Measurements from ENCODE around the gene SLC26A5.

Gene SLC26A5

DNA sequence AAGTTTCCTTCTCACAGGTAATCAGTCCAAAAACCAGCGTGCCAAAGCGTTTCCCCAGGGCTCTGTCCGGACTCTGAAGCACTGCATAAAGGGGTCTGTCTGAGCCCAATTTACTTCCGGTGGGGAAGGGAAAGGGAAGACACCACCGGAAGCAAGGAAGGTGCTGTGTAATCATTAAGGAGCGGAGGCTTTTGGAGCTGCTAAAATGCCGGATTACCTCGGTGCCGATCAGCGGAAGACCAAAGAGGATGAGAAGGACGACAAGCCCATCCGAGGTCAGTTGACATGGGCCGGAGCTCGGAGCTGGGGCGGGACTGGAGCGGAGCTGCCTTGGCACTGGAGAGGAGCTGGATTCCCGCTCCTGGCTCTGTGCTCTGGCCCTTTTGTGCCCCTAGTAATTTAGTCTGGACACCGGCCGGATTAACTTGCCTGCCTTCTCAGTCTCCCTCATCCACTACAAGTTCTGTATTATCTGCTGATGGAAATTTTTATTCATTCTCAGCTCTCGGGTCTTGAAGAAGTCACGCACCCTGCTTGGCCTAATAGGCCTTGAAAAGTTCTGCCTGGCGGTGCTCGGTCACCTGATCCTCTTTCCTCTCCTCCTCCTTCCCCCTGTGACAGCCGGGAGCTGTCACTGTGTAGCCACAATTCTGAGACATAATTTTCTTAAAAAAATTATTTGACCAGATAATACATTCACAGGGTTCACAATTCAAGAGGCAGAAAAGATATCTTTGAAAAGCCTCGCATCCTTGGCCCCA lies 98.3 kb downstream of the SLC26A5 start, which contains the start of gene PSMC2:
Gene PSMC2, plus strand, starts transcription at position 137 of the 761 bp plus-strand sequence. Its CDS starts 69 bp downstream, at position 206.
- TF ChIP-seq PAX5 (IDR thresholded peaks at IDR 0.05; ENCODE audit: insufficient read depth, low read length, severe bottlenecking): no peak
- peak; percentile 78 for TF ChIP-seq TAF1 (IDR thresholded peaks at IDR 0.05; ENCODE audit: low read depth, low read length)
- peak; percentile 85; the same call in 1 of the 2 replicates for TF ChIP-seq POU2F2 (IDR thresholded peaks at IDR 0.05; ENCODE audit: low read depth, low read length)
- no peak for TF ChIP-seq SPI1 (IDR thresholded peaks at IDR 0.05; ENCODE audit: low read depth, low read length)
- TF ChIP-seq POLR2A (IDR thresholded peaks at IDR 0.05; ENCODE audit: low read depth, low read length): peak; percentile 72
- TF ChIP-seq POLR2AphosphoS5 (IDR thresholded peaks at IDR 0.05; ENCODE audit: low read depth, low read length): peak; percentile 74; the same call in 1 of the 2 replicates
- DNase-seq (ENCODE audit: insufficient read length, low spot score) (peak; percentile 39), FAIRE-seq (peak; percentile 48)

- DNase-seq (ENCODE audit: insufficient read length, low spot score): no peak
- no peak for FAIRE-seq
Observed at GRCh38 chr7:103346396-103346795, 99.6 kb downstream of the SLC26A5 start.

GRCh38 chr7:103344453-103345149 lies 101.4 kb downstream of the SLC26A5 start, which contains the start of gene DNAJC2:
Gene DNAJC2 (minus strand): TSS chr7:103344767. CDS start chr7:103344622, 145 bp downstream.
- DNase-seq (ENCODE audit: insufficient read length, low spot score) (peak; percentile 71), FAIRE-seq (peak; percentile 78)
- TF ChIP-seq POLR2A (IDR thresholded peaks at IDR 0.05; ENCODE audit: low read depth, low read length) (peak; percentile 92), SPI1 (IDR thresholded peaks at IDR 0.05; ENCODE audit: low read depth, low read length) (no peak), TAF1 (IDR thresholded peaks at IDR 0.05; ENCODE audit: low read depth, low read length) (peak; percentile 89), POLR2AphosphoS5 (IDR thresholded peaks at IDR 0.05; ENCODE audit: low read depth, low read length) (peak; percentile 92), POU2F2 (IDR thresholded peaks at IDR 0.05; ENCODE audit: low read depth, low read length) (peak; percentile 84), PAX5 (IDR thresholded peaks at IDR 0.05; ENCODE audit: insufficient read depth, low read length, severe bottlenecking) (no peak)

More at GRCh38 chr7:103346396-103346795, 99.6 kb downstream of the SLC26A5 start:
- no peak for TF ChIP-seq PAX5 (IDR thresholded peaks at IDR 0.05; ENCODE audit: insufficient read depth, low read length, severe bottlenecking)
- TF ChIP-seq SPI1 (IDR thresholded peaks at IDR 0.05; ENCODE audit: low read depth, low read length): no peak
- no peak for TF ChIP-seq POU2F2 (IDR thresholded peaks at IDR 0.05; ENCODE audit: low read depth, low read length)
- no peak for TF ChIP-seq POLR2A (IDR thresholded peaks at IDR 0.05; ENCODE audit: low read depth, low read length)
- TF ChIP-seq TAF1 (IDR thresholded peaks at IDR 0.05; ENCODE audit: low read depth, low read length): no peak
- TF ChIP-seq POLR2AphosphoS5 (IDR thresholded peaks at IDR 0.05; ENCODE audit: low read depth, low read length): no peak

DNA sequence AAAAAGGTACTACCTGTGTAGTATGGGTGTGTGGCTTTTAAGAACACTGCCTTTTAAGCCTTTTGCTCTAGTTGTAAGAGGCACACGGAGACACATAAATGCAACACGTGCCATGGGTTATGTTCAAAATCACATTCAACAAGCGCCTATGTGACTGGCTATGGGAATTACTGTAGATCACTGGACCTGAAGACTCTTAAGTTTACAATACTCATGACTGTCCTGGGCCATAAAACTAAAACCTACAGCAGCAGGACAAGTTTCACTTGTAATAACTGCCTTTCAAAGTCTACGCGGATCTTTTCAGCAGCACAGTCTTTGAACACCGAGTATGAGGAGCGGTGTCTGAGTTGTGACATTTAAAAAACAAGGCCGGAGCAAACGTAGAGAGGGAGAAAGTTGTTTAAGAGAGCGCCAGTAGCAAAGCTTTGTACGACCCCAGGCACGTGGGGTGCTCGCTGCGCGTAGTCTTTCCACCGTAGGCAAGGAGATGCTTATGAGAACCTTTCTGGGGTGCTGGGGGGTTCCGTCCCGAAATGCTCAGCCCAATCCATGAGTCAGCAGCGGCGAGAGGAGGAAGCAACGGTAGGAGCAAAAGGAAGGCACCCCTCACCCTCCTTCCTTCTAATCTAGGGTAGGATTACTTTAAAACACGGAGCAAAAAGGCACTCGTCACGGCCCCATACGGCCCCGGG lies 102.1 kb downstream of the SLC26A5 start:
- TF ChIP-seq SPI1 (IDR thresholded peaks at IDR 0.05; ENCODE audit: low read depth, low read length): no peak
- no peak for TF ChIP-seq POU2F2 (IDR thresholded peaks at IDR 0.05; ENCODE audit: low read depth, low read length)
- no peak for TF ChIP-seq POLR2A (IDR thresholded peaks at IDR 0.05; ENCODE audit: low read depth, low read length)
- TF ChIP-seq POLR2AphosphoS5 (IDR thresholded peaks at IDR 0.05; ENCODE audit: low read depth, low read length): no peak
- TF ChIP-seq TAF1 (IDR thresholded peaks at IDR 0.05; ENCODE audit: low read depth, low read length): no peak
- no peak for TF ChIP-seq PAX5 (IDR thresholded peaks at IDR 0.05; ENCODE audit: insufficient read depth, low read length, severe bottlenecking)
- FAIRE-seq (peak; percentile 5), DNase-seq (ENCODE audit: insufficient read length, low spot score) (peak; percentile 15)

DNA sequence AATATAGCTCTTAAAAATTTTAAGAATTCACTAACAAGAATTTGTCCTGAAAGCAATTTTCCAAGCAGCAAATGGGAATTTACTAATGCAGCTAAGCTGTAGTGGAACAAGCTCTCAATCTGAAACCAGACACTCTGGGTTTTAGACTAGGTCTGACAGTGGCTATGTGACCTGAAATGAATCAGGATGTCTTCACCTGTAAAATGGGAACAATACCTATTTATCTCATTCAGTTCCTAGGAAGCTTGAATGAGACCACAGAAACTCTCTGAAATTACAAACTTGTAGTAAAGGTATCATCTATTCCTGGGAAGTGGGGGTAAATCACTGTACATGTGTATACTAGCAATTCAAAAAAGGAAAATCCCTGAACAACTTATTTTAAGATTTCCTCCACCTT lies 102.7 kb downstream of the SLC26A5 start:
- no peak for FAIRE-seq

GRCh38 chr7:103341466-103341865 lies 104.5 kb downstream of the SLC26A5 start:
- DNase-seq (ENCODE audit: insufficient read length, low spot score) (no peak), FAIRE-seq (no peak)
- TF ChIP-seq POLR2AphosphoS5 (IDR thresholded peaks at IDR 0.05; ENCODE audit: low read depth, low read length) (no peak), SPI1 (IDR thresholded peaks at IDR 0.05; ENCODE audit: low read depth, low read length) (no peak), POLR2A (IDR thresholded peaks at IDR 0.05; ENCODE audit: low read depth, low read length) (no peak), TAF1 (IDR thresholded peaks at IDR 0.05; ENCODE audit: low read depth, low read length) (no peak), POU2F2 (IDR thresholded peaks at IDR 0.05; ENCODE audit: low read depth, low read length) (no peak), PAX5 (IDR thresholded peaks at IDR 0.05; ENCODE audit: insufficient read depth, low read length, severe bottlenecking) (no peak)

More for the DNA sequence above, 102.7 kb downstream of the SLC26A5 start:
- no peak for TF ChIP-seq SPI1 (IDR thresholded peaks at IDR 0.05; ENCODE audit: low read depth, low read length)
- no peak for TF ChIP-seq POLR2A (IDR thresholded peaks at IDR 0.05; ENCODE audit: low read depth, low read length)
- no peak for DNase-seq (ENCODE audit: insufficient read length, low spot score)

- FAIRE-seq (no peak), DNase-seq (ENCODE audit: insufficient read length, low spot score) (no peak)
- no peak for TF ChIP-seq PAX5 (IDR thresholded peaks at IDR 0.05; ENCODE audit: insufficient read depth, low read length, severe bottlenecking)
- TF ChIP-seq POLR2A (IDR thresholded peaks at IDR 0.05; ENCODE audit: low read depth, low read length): no peak
- TF ChIP-seq SPI1 (IDR thresholded peaks at IDR 0.05; ENCODE audit: low read depth, low read length): no peak
- no peak for TF ChIP-seq POU2F2 (IDR thresholded peaks at IDR 0.05; ENCODE audit: low read depth, low read length)
- TF ChIP-seq POLR2AphosphoS5 (IDR thresholded peaks at IDR 0.05; ENCODE audit: low read depth, low read length): no peak
- TF ChIP-seq TAF1 (IDR thresholded peaks at IDR 0.05; ENCODE audit: low read depth, low read length): no peak
Observed at GRCh38 chr7:103338864-103339263, 107.1 kb downstream of the SLC26A5 start.

GRCh38 chr7:103336761-103337160 lies 109.2 kb downstream of the SLC26A5 start:
- FAIRE-seq: no peak
- no peak for DNase-seq (ENCODE audit: insufficient read length, low spot score)
- TF ChIP-seq PAX5 (IDR thresholded peaks at IDR 0.05; ENCODE audit: insufficient read depth, low read length, severe bottlenecking): no peak
- TF ChIP-seq POLR2A (IDR thresholded peaks at IDR 0.05; ENCODE audit: low read depth, low read length): no peak
- TF ChIP-seq POU2F2 (IDR thresholded peaks at IDR 0.05; ENCODE audit: low read depth, low read length): no peak
- no peak for TF ChIP-seq SPI1 (IDR thresholded peaks at IDR 0.05; ENCODE audit: low read depth, low read length)
- no peak for TF ChIP-seq POLR2AphosphoS5 (IDR thresholded peaks at IDR 0.05; ENCODE audit: low read depth, low read length)
- TF ChIP-seq TAF1 (IDR thresholded peaks at IDR 0.05; ENCODE audit: low read depth, low read length): no peak
